NCI-H146 treated with DMSO at 0.1 percent for 48 hours (cell line): ENCODE results near the gene UBE2Z.
A peak's percentile ranks its signal among the peaks of the same experiment; 100 is the strongest.
"Not testable (repeated sequence)": the region's sequence is repeated elsewhere in the genome, so short reads cannot be mapped to it uniquely, and the experiment has no call there.

Experiments used
- DNase-seq: peaks from one replicate; lab custom pipeline; 2025; ENCODE audit not compliant: unreplicated experiment; lab: John Stamatoyannopoulos, UW

UBE2Z gene

DNA sequence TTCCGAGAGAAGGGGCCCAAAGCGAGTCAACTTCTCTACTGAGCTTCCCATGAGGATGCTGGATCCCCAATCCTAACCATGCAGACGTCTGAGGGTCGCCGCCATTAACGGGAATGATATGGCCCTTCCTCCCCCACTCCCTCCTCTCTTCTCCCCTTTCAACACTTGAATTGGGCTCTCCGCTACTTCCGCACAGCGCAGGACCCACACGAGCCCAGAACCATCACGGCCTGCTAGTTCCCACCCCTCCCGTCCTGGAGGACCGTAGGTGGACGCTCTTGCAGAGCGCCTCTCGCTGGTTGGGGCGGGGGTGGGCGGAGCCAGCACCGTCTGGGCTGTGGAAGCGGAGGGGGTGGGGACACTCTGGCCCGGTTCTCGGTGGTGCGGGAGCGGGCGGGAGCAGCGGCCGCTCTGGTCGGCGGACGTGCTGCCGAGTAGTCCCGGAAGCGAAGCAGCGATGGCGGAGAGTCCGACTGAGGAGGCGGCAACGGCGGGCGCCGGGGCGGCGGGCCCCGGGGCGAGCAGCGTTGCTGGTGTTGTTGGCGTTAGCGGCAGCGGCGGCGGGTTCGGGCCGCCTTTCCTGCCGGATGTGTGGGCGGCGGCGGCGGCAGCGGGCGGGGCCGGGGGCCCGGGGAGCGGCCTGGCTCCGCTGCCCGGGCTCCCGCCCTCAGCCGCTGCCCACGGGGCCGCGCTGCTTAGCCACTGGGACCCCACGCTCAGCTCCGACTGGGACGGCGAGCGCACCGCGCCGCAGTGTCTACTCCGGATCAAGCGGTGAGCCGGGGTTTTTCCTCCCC, at the start of gene UBE2Z:
TSS of gene UBE2Z (plus strand) at position 361 of the 797 bp plus-strand sequence. CDS start at position 458, 97 bp downstream.
- peak; percentile 69 for DNase-seq

DNA sequence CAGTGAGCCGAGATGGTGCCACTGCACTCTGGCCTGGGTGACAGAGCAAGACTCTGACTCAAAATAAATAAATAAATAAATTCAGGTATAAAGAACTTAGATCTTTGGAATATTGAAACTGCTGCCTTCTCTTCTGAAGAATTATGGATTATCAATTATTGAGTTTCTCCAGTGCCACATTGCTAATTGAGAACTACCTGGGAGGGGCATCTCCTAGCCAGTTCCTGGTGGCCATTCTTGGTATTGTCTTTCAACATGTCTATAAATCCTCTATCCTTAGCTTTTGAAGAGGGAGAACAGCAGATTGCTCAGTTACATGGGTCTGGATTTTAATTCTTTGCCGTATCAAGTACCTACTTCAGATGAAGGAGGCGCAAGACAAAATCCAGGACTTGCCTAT, 48.2 kb upstream of the UBE2Z start:
- no peak for DNase-seq

DNA sequence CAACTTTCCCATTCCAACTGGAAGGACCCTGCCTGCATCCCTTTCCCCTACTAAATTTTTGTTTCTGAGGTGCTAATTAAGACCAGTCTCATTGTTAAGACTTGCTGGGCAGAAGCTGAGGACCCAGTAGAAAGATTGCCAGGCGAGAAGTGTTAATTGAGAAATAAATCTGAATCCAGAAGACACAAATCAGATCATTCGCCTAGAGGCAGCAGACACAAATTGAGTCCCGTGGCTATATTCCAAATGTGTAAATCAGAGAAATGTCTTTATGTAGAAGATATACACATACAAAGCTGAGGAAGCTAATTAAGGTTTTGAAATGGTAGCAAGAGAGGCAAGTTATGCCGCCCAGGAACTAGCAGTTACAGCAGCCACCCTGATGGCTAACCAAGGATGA, 47.8 kb upstream of the UBE2Z start:
- no peak for DNase-seq

DNA sequence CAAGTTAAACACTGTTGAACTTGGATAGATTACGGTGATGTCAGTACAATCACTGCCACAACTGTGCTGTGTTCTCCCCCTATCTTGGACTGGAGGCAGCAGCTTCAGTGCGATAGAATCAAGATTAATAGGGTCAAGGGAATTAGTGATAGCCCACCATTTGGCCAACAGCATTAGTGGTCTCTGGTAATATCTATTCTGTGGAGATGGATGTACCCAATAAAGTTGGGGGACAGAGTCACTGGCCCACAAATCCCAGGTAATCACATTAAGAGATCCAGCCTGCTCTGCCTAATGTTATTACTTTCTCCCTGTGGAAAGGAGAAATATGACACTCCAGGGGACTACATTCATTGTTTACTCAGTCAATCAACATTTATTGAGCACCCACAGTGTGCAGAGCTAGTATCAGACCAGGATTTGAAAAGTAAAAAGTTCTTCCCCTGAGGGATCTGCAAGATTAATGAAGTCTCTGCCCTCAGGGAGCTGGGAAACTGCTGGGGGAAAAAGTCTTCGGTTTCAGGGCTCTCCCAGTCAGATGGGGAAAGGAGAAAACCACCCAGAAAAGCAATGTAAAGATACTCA, 39.2 kb upstream of the UBE2Z start:
- DNase-seq = no peak

- no peak for DNase-seq
These were observed 38.3 kb upstream of the UBE2Z start for GRCh38 chr17:48869821-48870318.

- DNase-seq = no peak
These were observed 37.1 kb upstream of the UBE2Z start for GRCh38 chr17:48871035-48871550.

GRCh38 chr17:48871551-48872351, 36.5 kb upstream of the UBE2Z start:
- peak; percentile 15 for DNase-seq

DNA sequence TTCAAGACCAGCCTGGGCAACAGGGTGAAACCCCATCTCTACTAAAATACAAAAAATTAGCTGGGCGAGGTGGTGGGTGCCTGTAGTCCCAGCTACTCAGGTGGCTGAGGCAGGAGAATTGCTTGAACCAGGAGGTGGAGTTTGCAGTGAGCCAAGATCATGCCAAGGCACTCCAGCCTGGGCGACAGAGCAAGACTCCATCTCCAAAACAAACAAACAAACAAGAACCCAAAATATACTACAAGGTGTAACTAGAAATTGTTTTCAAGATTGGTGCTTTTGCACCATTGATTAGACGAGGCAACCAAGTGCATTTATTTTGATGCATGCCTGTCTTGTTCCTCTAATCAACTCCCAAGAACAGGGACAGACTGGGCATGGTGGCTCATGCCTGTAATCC, 35.8 kb upstream of the UBE2Z start:
- not testable (repeated sequence) for DNase-seq

DNA sequence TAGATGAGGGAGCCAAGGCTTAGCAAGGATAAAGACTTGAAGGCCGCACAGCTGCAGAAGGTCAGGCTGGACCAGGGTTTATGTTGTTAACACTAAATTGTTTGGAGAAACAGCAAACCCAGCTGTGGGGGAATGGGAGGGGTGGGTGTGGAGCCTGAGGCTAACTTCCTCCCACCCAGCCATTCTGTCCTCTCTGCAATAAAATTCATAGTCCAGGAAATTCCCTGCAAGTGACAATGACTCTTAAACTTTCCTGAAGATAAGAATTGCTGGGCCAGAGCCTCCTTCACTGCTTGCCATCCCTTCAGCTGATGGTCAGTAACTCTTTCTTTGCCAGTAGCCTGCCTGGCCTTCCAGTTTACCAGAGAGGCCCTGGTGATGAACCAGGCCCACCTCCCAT, 35.0 kb upstream of the UBE2Z start:
- DNase-seq = no peak

GRCh38 chr17:48873696-48874443, 34.3 kb upstream of the UBE2Z start:
- DNase-seq = no peak

- DNase-seq = peak; percentile 57
These were observed 29.0 kb upstream of the UBE2Z start for GRCh38 chr17:48878920-48879898.

DNA sequence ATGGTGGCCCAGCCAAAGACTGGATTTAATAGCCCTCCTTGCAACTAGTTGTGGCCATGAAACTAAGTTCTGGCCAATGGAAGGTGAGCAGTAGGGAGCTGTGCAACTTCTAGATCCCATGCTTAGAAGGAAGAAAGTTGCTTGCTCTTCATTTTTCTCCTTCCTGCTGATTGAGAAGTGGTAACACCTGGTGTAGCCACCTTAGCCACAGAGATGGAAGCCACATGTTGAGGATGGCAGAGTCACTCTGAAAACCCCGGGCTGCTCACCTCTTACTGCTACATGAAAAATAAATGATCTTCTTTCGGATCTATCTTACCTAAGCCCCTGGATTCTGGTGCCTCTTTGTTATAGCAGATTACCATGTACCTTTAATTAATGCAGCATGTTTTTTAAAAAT, 25.9 kb upstream of the UBE2Z start:
- no peak for DNase-seq

- no peak for DNase-seq
These were observed 25.0 kb upstream of the UBE2Z start for GRCh38 chr17:48883171-48883570.

- no peak for DNase-seq
These were observed 18.1 kb upstream of the UBE2Z start for GRCh38 chr17:48890086-48890485.

DNA sequence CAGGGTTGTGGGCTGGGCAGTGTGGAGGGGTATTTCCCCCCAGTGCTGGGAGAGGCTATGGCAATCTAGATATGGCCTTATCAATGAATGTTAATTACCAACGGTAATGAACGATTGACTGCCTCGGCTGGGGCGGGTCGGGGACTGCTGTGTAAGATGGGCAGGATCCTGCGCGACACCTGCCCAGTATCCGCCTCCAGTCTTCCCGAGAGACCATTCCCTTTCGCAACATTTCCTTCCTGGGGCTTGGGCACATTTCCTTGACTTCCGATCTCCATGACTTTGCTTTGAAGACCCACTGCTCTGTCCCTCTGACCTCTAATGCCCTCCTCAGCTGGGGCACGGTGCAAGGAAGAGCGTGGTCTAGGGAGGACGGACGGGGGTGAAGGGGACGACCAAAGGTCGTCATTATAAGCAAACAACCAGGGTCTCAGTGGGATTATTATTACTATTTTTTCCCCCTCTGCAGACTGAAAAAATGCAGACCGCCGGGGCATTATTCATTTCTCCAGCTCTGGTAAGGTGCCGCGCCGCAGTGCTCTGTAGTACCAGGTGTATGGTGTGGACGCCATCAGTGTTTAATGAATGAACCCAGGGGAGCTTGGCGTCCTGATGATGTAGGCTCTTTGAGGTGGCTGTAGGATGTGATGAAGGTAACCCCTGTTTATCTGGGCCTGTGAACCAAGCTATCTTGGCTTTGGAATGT, 15.1 kb upstream of the UBE2Z start:
- DNase-seq = peak; percentile 52

DNA sequence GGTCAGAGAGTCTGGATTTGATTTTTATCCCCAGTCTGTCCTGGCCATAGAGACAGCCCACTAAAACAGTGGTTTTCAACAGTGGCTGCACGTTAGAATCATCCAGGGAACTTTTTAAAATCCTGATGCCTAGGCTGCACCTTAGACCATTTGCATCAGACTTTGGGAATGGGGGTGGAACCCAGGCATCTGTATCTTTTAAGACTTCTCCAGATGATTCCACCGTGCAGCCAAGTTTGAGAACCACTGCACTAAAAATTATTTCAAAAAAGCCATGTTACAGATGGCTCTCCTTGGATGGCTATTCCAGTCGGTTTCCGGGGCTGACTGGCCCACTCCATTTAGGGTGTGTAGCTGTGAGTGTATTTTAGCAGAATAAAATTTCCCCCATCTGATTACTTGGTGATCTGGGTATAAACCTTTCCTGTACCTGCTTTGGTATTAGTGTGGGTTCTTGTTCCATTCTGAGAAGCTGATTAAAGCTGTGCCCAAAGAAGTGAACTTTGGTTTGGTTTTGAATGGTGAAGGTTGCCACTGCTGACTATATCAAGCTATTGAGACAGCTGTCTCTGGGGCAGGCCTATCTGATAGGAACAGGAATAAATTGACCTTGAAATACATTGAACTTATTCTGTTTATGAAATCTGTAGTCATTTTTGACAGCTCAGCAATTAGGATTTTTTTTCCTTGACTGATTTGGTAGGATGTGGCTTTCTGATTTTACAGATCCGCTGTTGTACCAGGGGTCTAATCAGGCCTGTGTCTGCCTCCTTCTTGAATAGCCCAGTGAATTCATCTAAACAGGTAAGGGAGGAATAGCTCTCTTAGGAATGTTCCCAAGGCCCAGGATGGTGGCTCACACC, 14.3 kb upstream of the UBE2Z start:
- no peak for DNase-seq

DNA sequence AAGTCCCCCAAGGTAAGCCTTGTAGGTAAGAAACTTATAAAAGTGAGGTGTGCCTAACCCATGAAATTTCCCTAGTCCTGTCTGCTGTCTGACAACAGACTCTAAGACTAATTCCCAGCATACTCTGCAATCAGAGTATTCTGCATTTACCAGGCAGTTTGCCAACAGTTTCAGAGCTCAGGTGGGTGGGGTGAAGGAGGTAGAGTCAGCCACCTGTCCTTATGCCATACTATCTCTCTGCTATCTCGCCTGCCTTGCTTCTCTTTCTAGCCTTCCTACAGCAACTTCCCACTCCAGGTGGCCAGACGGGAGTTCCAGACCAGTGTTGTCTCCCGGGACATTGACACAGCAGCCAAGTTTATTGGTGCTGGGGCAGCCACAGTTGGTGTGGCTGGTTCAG, 13.3 kb upstream of the UBE2Z start:
- DNase-seq = no peak

DNA sequence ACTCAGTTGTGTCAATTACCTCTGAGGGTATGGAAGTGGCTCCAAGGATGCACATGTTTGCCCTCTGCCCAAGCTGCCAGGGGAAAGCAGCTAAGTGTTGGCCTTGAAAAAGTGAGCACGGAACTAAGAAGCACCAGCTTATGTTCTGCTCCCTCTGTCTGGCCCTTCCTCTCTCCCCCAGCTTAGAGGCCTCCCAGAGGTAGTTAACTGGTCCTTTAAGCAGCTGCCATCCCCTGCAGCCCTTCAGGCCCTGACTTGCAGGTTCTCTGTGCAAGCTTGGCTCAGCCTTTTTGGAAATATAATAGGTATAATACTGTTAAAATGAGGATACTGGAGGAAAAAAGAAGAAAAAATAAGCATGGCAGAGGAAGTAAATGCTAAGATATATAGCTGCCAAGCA, 7.0 kb upstream of the UBE2Z start:
- no peak for DNase-seq
